ENCODE measurements around the gene SLC4A8.

DNA sequence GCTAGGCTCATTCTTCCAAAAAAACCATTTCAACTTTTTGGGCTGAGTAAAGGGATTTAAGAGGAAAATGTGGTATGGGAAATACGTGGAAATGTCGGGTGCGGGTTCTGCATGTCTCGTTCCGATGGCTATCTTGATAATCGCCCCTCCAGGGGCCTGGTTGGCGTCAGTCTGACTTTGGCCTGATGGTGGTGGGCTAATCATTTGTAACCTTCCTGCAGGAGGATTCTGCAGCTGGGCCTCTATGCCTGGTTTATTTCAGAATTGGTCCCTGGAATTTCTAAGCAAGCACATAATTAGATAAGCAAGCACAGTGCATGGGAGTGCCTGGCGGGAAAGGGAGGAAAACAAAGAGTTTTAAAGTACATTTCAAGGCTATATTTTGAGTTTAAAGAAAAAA, 14.8 kb upstream of the SLC4A8 start:
- TF ChIP-seq, protein P1, sequence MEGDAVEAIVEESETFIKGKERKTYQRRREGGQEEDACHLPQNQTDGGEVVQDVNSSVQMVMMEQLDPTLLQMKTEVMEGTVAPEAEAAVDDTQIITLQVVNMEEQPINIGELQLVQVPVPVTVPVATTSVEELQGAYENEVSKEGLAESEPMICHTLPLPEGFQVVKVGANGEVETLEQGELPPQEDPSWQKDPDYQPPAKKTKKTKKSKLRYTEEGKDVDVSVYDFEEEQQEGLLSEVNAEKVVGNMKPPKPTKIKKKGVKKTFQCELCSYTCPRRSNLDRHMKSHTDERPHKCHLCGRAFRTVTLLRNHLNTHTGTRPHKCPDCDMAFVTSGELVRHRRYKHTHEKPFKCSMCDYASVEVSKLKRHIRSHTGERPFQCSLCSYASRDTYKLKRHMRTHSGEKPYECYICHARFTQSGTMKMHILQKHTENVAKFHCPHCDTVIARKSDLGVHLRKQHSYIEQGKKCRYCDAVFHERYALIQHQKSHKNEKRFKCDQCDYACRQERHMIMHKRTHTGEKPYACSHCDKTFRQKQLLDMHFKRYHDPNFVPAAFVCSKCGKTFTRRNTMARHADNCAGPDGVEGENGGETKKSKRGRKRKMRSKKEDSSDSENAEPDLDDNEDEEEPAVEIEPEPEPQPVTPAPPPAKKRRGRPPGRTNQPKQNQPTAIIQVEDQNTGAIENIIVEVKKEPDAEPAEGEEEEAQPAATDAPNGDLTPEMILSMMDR (conservative IDR thresholded peaks at IDR 0.05): no peak
- no peak for TF ChIP-seq ZFX (IDR thresholded peaks at IDR 0.05)
